NCI-H1092 treated with DMSO at 0.1 percent for 48 hours (cell line): ENCODE measurements around the gene RGS17.
A peak's percentile ranks its signal among the peaks of the same experiment; 100 is the strongest.
"Not testable (repeated sequence)": the region's sequence is repeated elsewhere in the genome, so short reads cannot be mapped to it uniquely, and the experiment has no call there.

ENCODE experiments used
- DNase-seq: peaks from one replicate; lab custom pipeline; 2025; lab: John Stamatoyannopoulos, UW

The RGS17 gene

DNA sequence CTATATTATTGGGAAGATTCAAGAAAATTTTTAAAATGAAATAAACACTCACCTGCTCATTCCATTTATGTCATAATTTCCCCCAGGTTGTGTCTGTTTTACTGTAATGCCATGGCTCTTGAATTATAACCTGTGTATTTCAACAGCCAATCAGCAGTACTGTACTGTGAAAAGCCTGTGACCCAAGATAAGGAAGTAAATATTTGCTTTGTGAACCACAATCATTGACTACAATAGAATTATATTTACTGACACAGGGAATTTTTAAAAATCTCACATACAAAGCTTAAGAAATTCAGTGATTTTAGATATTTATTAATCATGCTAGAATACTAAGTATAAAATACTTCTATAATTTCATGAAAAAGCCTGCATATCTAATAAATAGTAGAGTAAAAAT lies 6.0 kb downstream of the RGS17 start:
- DNase-seq: peak; percentile 24

GRCh38 chr6:153123801-153124200 lies 7.3 kb downstream of the RGS17 start:
- no peak for DNase-seq

GRCh38 chr6:153121311-153121710 lies 9.8 kb downstream of the RGS17 start:
- DNase-seq: no peak

- no peak for DNase-seq
Measured at GRCh38 chr6:153117986-153118879, 12.8 kb downstream of the RGS17 start.

DNA sequence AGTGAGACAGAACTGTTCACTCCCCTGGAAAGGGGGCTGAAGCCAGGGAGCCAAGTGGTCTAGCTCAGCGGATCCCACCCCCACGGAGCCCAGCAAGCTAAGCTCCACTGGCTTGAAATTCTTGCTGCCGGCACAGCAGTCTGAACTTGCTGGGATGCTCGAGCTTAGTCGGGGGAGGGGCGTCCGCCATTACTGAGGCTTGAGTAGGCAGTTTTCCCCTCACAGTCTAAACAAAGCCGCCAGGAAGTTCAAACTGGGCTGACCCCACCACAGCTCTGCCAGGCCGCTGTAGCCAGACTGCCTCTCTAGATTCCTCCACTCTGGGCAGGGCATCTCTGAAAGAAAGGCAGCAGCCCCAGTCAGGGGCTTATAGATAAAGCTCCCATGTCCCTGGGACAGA lies 20.0 kb downstream of the RGS17 start:
- not testable (repeated sequence) for DNase-seq

DNA sequence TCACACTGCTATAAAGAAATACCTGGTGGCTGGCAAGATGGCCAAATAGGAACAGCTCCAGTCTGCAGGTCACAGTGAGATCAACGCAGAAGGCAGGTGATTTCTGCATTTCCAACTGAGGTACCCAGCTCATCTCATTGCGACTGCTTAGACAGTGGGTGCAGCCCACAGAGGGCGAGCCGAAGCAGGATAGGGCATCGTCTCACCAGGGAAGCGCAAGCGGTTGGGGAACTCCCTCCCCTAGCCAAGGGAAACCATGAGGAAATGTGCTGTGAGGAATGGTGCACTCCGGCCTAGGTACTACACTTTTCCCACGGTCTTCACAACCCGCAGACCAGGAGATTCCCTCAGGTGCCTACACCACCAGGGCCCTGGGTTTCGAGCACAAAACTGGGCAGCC lies 20.5 kb downstream of the RGS17 start:
- not testable (repeated sequence) for DNase-seq

DNA sequence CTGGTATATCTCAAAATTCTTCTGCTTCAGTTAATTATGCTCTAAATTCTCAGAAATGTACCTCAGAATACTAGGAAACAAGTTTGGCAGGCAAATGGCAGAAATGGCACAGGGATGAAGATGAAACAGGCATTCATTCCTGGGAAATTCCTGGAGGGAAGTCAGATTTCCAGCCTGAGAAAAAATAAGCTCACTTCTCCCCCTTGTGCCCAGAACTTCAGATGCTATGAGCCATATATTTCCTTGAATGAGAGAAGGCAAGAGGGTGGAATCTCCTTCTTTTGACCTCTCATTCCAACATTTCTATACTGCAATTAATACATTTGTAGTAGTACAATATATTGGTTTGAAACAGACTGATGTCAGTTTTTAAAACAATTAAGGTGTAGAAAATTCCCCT lies 22.8 kb downstream of the RGS17 start:
- DNase-seq: no peak

DNA sequence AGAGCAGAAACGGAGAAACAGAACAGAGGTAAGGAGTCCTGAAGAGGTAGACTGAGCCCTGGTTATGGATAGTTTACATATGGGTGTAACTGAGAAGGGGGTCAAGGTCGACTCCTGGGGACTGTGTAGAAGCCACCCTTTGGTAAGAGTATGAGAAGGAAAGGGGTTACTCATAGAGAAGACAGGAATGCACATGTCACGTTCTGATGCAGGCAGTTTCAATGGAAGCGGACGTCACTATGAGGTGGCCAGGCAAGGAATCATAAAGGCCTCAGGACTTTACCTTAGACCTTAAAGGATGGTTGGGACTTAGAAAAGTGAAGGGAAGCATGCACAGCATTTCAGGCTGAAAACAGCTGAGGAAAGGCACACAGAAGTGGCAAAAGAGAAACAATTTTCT lies 25.1 kb downstream of the RGS17 start:
- DNase-seq: no peak

- no peak for DNase-seq
Measured at GRCh38 chr6:153104220-153104619, 26.9 kb downstream of the RGS17 start.

DNA sequence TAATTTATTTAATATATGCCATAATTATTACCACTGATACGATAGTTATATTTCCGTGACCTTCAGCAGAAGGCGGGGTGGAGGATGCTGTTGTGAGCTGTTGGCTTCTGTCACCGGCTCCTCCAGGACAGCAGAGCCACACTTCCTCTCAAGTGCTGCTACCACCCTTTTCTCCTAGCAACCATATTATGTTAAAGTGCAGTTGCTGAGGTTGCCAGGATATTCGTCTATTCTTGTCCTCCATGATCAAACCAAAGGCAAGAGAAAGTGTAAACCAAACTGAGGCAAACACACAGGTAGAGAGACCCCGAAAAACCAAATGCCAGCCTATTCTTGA lies 27.8 kb downstream of the RGS17 start:
- DNase-seq: peak; percentile 71

- no peak for DNase-seq
Measured at GRCh38 chr6:153102605-153103318, 28.3 kb downstream of the RGS17 start.

GRCh38 chr6:153101461-153101860 lies 29.6 kb downstream of the RGS17 start:
- no peak for DNase-seq

- DNase-seq: no peak
Measured at GRCh38 chr6:153099636-153100035, 31.4 kb downstream of the RGS17 start.

DNA sequence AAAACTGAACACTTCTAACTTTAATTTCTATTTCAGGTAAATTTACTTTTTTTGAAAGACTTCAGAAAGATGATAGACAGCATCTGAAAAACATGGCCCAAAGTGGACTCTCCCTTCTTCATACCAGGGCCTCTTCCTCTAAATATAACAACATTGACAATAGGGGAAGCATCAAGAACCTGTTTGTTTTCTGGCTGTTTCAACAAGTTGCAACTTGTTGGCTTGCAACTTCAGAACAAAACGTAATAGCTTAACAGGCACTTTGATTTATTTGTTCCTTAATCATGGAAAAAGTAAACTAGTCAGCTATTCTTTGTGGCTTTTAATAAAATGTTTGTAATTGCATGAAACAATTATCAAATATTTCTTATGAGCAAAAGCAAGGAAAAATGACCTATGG lies 34.3 kb downstream of the RGS17 start:
- no peak for DNase-seq

- DNase-seq: no peak
Measured at GRCh38 chr6:153096031-153096430, 35.1 kb downstream of the RGS17 start.

DNA sequence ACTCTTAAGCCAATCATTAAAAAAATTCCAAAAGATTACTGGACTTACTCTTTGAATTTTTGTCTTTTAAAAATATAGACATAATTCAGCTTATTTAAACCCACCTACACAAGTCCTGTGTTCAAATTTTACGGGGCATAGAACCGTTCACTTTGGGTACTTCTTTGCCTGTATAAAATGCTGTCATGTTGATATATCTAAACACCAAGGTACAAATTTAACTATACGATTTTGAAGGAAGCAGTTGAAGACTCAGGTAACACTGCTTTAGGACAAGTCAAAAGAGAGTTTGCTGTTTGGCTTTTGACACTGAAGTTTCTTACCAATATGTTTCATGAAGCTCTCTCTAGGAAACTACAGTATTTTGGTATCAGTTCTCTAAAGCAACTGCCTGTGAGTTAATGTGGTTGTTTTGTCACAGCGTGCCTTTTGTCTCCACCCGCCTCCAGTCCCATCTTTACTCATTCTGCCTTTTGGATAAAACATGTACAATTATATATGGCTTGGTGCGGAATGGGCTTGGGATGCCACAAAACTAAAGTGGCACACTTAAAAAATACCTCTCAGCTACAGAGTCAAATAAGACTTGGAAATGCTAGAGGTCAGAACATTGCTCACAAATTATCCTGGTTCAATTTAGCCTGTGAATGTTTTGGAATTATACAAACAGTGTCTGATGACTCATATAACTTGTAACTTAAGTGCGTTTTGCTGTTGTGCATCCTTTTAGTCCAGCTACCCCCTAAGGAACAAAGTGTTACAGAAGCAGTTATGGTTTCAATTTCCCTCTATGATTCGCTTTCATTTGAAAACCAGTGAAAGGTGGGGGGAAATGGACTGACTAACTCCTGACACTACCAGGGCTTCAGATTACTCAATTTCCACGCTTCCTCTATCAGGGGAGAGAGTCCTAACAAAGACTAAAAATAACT lies 38.7 kb downstream of the RGS17 start:
- no peak for DNase-seq

DNA sequence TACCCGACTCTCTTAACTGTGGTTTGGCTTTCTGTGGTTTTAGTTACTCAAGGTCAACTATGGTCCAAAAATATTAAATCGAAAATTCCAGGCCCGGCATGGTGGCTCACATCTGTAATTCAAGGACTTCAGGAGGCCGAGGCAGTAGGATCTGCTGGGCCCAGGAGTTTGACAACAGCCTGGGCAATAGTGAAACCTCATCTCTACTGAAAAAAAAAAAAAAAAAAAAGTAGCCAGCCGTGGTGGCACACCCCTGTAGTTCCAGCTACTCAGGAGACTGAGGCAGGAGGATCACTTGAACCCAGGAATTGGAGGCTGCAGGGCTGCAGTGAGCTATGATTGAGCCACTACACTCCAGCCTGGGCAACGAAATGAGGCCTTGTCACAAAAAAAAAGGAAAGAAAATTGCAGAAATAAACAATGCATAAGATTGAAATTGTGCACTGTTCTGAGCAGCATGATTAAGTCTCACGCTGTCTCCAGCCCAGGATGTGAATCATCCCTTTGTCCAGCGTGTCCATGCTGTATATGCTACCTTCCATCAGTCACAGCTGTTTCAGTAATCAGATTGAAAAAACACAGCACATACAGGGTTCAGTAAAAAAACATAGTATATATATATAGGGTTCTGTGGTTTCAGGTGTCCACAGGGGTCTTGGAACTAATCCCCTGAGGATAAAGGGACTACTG lies 40.7 kb downstream of the RGS17 start:
- DNase-seq: no peak

DNA sequence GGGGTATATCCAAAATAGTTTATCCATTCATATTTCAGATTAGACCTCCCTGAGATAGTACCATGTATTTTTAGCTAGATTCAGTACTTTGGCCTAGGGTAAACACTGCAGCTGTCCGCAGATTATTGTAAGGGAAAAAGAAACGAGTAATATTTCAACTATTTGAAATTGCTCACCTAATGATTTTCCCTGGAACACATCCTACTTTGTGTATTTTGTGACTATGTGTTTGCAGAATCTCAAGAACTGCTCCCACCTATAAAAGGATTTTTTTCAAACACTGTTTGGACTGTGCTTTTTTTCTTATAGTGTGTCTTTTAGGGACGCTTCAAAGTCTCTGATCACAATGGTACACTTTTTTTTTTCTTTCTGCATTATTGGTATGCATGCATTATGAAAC lies 42.3 kb downstream of the RGS17 start:
- no peak for DNase-seq

- no peak for DNase-seq
Measured at GRCh38 chr6:153087436-153087835, 43.6 kb downstream of the RGS17 start.

- DNase-seq: no peak
Measured at GRCh38 chr6:153086225-153086990, 44.7 kb downstream of the RGS17 start.

DNA sequence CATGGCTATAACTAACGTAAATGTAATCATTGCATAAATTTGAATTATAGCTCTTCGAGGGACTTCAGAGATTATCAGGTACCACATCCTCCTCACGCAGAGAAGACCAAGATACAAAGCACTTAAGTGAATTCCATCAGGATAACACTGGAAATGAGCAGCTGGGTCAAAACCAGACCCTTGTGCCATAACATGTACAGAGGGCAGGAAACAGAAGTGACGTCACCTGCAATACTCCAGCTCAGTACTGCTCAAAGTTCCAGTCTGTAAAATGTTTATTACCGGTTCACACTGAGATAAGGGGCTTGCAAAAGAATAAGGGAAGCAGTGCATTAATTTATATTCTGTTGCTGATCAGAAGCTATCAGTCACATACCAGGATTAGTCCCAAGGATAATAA lies 45.8 kb downstream of the RGS17 start:
- DNase-seq: no peak
